ENCODE measurements around the gene MRTFA. TPM values are rescaled to one million over a fixed set of nuclear protein-coding genes. Genes with fewer than 3 reads are reported as not detected.
A peak's percentile ranks its signal among the peaks of the same experiment; 100 is the strongest.

The MRTFA gene
- total RNA-seq, 1 experiment from 2014 or later, result 44.7 TPM

- CTCF ChIA-PET, result interaction anchor here (0.6 to 1.1 kb wide), 3 partner anchors 12 to 23 kb away, joined by 3 to 5 read pairs (median 3); no protein-coding TSS in a partner anchor
- Histone ChIP-seq H4K20me1 (ENCODE audit: insufficient read depth) (peaks cover 4% of the 10 kb centered on the region; the same call in 1 of the 2 replicates), H3K36me3 (ENCODE audit: low read depth) (no peaks in the 10 kb centered on the region), H3K4me1 (replicated peaks; ENCODE audit: insufficient read depth) (peaks cover 23% of the 10 kb centered on the region), H3K79me2 (ENCODE audit: low read depth) (peaks cover 20% of the 10 kb centered on the region), H3K4me2 (no peak overlapping the region), H3K4me3 (no peak overlapping the region), H3K27ac (0 out of 2 replicates have a peak overlapping the region, but pooled peaks have one; percentile 13), H3K27me3 (ENCODE audit: insufficient read depth, low read depth) (no peaks in the 10 kb centered on the region), H3K9me3 (ENCODE audit: insufficient read depth, low read depth) (no peaks in the 10 kb centered on the region), H3K9me2 (ENCODE audit: insufficient read depth) (no peaks in the 10 kb centered on the region), H2AFZ (no peak overlapping the region), H3F3A (ENCODE audit: insufficient read depth, low read depth) (peaks cover 39% of the 10 kb centered on the region)
- POLR2A ChIA-PET (ENCODE audit: unreplicated experiment), result interaction anchor here (0.6 kb wide), 2 partner anchors 113 to 167 kb away, joined by 5 to 7 read pairs; no protein-coding TSS in a partner anchor
- intact Hi-C loops (cut with micrococcal nuclease; ENCODE audit: unreplicated experiment), result no loop called here
- TF ChIP-seq EZH2 (IDR thresholded peaks at IDR 0.05; ENCODE audit: low read depth) (no peak), CTCF (conservative IDR thresholded peaks at IDR 0.05) (no peak)
- DNase-seq, result no peak
- no TSS peak for BruUV-seq (replicated peaks)
These were observed 151.4 kb downstream of the MRTFA start for GRCh38 chr22:40484906-40485669.

- no peak for DNase-seq
- Histone ChIP-seq H3K4me3 (no peak overlapping the region), H3K27me3 (ENCODE audit: insufficient read depth, low read depth) (no peaks in the 10 kb centered on the region), H4K20me1 (ENCODE audit: insufficient read depth) (peaks cover 1% of the 10 kb centered on the region; the same call in 1 of the 2 replicates), H3K79me2 (ENCODE audit: low read depth) (peaks cover 37% of the 10 kb centered on the region), H3K36me3 (ENCODE audit: low read depth) (no peaks in the 10 kb centered on the region), H3F3A (ENCODE audit: insufficient read depth, low read depth) (peaks cover 47% of the 10 kb centered on the region), H3K4me1 (replicated peaks; ENCODE audit: insufficient read depth) (peaks cover 41% of the 10 kb centered on the region), H3K9me2 (ENCODE audit: insufficient read depth) (no peaks in the 10 kb centered on the region), H3K9me3 (ENCODE audit: insufficient read depth, low read depth) (no peaks in the 10 kb centered on the region), H2AFZ (no peak overlapping the region), H3K4me2 (peak overlapping the region; percentile 32), H3K27ac (peak overlapping the region; percentile 52)
- BruUV-seq (replicated peaks), result no TSS peak
- intact Hi-C loops (cut with micrococcal nuclease; ENCODE audit: unreplicated experiment), result no loop called here
- POLR2A ChIA-PET (ENCODE audit: unreplicated experiment), result interaction anchor here (0.6 kb wide), 1 partner anchor 9 kb away, joined by 5 read pairs; no protein-coding TSS in a partner anchor
- no peak for TF ChIP-seq EZH2 (IDR thresholded peaks at IDR 0.05; ENCODE audit: low read depth)
- TF ChIP-seq CTCF (conservative IDR thresholded peaks at IDR 0.05), result no peak
- CTCF ChIA-PET, result no interaction called here
These were observed 153.6 kb downstream of the MRTFA start for GRCh38 chr22:40482886-40483285.

- Histone ChIP-seq H3K4me3 (no peak overlapping the region), H3K27me3 (ENCODE audit: insufficient read depth, low read depth) (no peaks in the 10 kb centered on the region), H3K36me3 (ENCODE audit: low read depth) (no peaks in the 10 kb centered on the region), H2AFZ (no peak overlapping the region), H3K4me1 (replicated peaks; ENCODE audit: insufficient read depth) (peaks cover 44% of the 10 kb centered on the region), H3K4me2 (peak overlapping the region; percentile 32), H3K9me3 (ENCODE audit: insufficient read depth, low read depth) (no peaks in the 10 kb centered on the region), H3K9me2 (ENCODE audit: insufficient read depth) (no peaks in the 10 kb centered on the region), H4K20me1 (ENCODE audit: insufficient read depth) (no peaks in the 10 kb centered on the region), H3F3A (ENCODE audit: insufficient read depth, low read depth) (peaks cover 43% of the 10 kb centered on the region), H3K79me2 (ENCODE audit: low read depth) (peaks cover 37% of the 10 kb centered on the region), H3K27ac (peak overlapping the region; percentile 52)
- intact Hi-C loops (cut with micrococcal nuclease; ENCODE audit: unreplicated experiment), result no loop called here
- TF ChIP-seq CTCF (conservative IDR thresholded peaks at IDR 0.05) (no peak), EZH2 (IDR thresholded peaks at IDR 0.05; ENCODE audit: low read depth) (no peak)
- ChIA-PET POLR2A (ENCODE audit: unreplicated experiment) (interaction anchor here (0.6 to 0.7 kb wide), 4 partner anchors 119 to 1777 kb away, joined by 3 to 5 read pairs (median 4); no protein-coding TSS in a partner anchor), CTCF (interaction anchor here (0.6 to 1.1 kb wide), 3 partner anchors 34 to 156 kb away, joined by 3 to 6 read pairs (median 4); no protein-coding TSS in a partner anchor)
- BruUV-seq (replicated peaks), result no TSS peak
- peak; percentile 27 to 76 for DNase-seq
These were observed 154.1 kb downstream of the MRTFA start for GRCh38 chr22:40482391-40482790.

Data from PC-9 (cell line).